Mesendoderm (in vitro differentiated cells): Measurements from ENCODE around the gene TCP11L1.
A peak's percentile ranks its signal among the peaks of the same experiment; 100 is the strongest.
"Not testable (repeated sequence)": the region's sequence is repeated elsewhere in the genome, so short reads cannot be mapped to it uniquely, and the experiment has no call there.

Experiments
- DNase-seq: peaks from one replicate; pipeline ENCODE4 v3.0.0; 2013
- H2AK5ac ChIP-seq: 2 replicates; pipeline ENCODE4 v1.6.1; 2013; ENCODE audit warnings: low read length, inconsistent platforms
- H2BK120ac ChIP-seq: 2 replicates; pipeline ENCODE4 v1.6.1; 2013; ENCODE audit warnings: low read depth, mild to moderate bottlenecking, low read length, moderate library complexity, mixed read lengths
- H2BK15ac ChIP-seq: replicated peaks from 2 replicates; pipeline ENCODE4 v1.6.1; 2013; ENCODE audit warnings: low read depth, mild to moderate bottlenecking, moderate library complexity
- H2BK5ac ChIP-seq: 2 replicates; pipeline ENCODE4 v1.6.1; 2013; ENCODE audit warnings: low read length, inconsistent platforms
- H3K18ac ChIP-seq: 2 replicates; pipeline ENCODE4 v1.6.1; 2013; ENCODE audit warnings: mild to moderate bottlenecking, low read length, mixed read lengths
- H3K23ac ChIP-seq: one replicate; pipeline ENCODE4 v1.6.1; 2013; ENCODE audit warnings: low read length
- H3K27ac ChIP-seq: 2 replicates; pipeline ENCODE4 v1.5.1; 2013; ENCODE audit warnings: low read depth, mild to moderate bottlenecking, inconsistent platforms, low read length, moderate library complexity
- H3K27me3 ChIP-seq: 2 replicates; pipeline ENCODE4 v1.6.1; 2013; ENCODE audit warnings: low read length, control low read depth, mild to moderate bottlenecking, inconsistent platforms; ENCODE audit not compliant: insufficient read depth, poor library complexity
- H3K36me3 ChIP-seq: 2 replicates; pipeline ENCODE4 v1.6.1; 2013; ENCODE audit warnings: low read length, inconsistent platforms; ENCODE audit not compliant: control insufficient read depth, insufficient read depth
- H3K4ac ChIP-seq: one replicate; pipeline ENCODE4 v1.6.1; 2013; ENCODE audit warnings: low read depth, mild to moderate bottlenecking, low read length, moderate library complexity
- H3K4me1 ChIP-seq: 2 replicates; pipeline ENCODE4 v1.6.1; 2013; ENCODE audit warnings: low read depth, low read length, inconsistent platforms; ENCODE audit not compliant: control insufficient read depth
- H3K4me2 ChIP-seq: 2 replicates; pipeline ENCODE4 v1.6.1; 2013; ENCODE audit warnings: low read length
- H3K4me3 ChIP-seq: 2 replicates; pipeline ENCODE4 v1.5.1; 2013; ENCODE audit warnings: mild to moderate bottlenecking, low read length
- H3K56ac ChIP-seq: one replicate; pipeline ENCODE4 v1.6.1; 2013; ENCODE audit warnings: low read length
- H3K79me1 ChIP-seq: 2 replicates; pipeline ENCODE4 v1.6.1; 2013; ENCODE audit warnings: low read length, inconsistent platforms
- H3K79me2 ChIP-seq: 2 replicates; pipeline ENCODE4 v1.6.1; 2013; ENCODE audit warnings: mild to moderate bottlenecking, low read length; ENCODE audit not compliant: control insufficient read depth, insufficient read depth
- H3K9ac ChIP-seq: 2 replicates; pipeline ENCODE4 v1.6.1; 2013; ENCODE audit warnings: low read length, inconsistent platforms
- H4K5ac ChIP-seq: one replicate; pipeline ENCODE4 v1.6.1; 2013; ENCODE audit warnings: low read length
- H4K8ac ChIP-seq: one replicate; pipeline ENCODE4 v1.6.1; 2013; ENCODE audit warnings: low read depth, mild to moderate bottlenecking, control low read depth, low read length, moderate library complexity
- WGBS: extraction: QIAGEN DNeasy Blood & Tissue Kit; methylation state at CpG from one replicate; pipeline ENCODE4 v1.1.7; 2013; ENCODE audit warnings: low lambda C conversion rate, missing lambda C conversion rate; ENCODE audit not compliant: insufficient coverage; ENCODE audit errors: extremely low coverage; 5-methylcytosine and 5-hydroxymethylcytosine counted together

Gene TCP11L1

DNA sequence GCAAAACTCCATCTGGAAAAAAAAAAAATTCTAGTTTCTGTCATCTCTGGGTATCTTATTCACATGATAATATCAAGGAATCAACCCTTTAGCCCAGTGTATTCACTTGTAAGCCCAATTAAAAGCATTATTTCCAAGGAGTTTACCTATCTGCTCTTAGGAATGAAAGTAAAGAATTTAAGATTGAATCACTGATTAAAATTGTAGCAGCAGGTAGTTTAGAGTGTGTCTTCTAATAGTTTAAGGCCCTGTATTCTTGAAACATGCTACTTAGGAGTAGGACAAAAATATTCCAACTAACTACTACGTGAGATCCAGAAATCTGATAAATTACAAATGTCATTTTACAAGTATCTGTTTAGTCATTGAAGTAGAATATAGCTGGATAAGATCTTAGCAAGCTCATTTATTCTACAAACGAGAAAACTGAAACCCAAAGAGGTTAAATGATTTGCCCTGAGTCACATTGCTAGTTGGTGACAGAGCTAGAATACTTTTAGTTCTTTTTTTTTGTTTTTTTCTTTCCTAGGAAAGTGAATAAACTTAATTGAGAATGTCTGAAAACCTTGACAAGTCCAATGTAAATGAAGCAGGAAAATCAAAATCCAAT, 4.0 kb downstream of the TCP11L1 start:
- Histone ChIP-seq H3K18ac (no peak overlapping the region), H4K8ac (peak overlapping the region; percentile 56), H3K4me2 (no peak overlapping the region), H2AK5ac (no peak overlapping the region), H3K27ac (no peak overlapping the region), H3K56ac (no peak overlapping the region), H3K4me1 (no peaks in the 10 kb centered on the region), H3K36me3 (peaks cover 2% of the 10 kb centered on the region), H3K9ac (no peak overlapping the region), H4K5ac (no peak overlapping the region), H3K4ac (no peak overlapping the region), H3K79me1 (no peaks in the 10 kb centered on the region), H2BK120ac (no peak overlapping the region), H3K4me3 (no peak overlapping the region), H2BK15ac (no peak overlapping the region), H2BK5ac (no peak overlapping the region), H3K27me3 (no peaks in the 10 kb centered on the region), H3K23ac (no peak overlapping the region), H3K79me2 (no peaks in the 10 kb centered on the region)
- no peak for DNase-seq
- WGBS, result no CpG with 5 or more reads among the region's 2 CpGs

DNA sequence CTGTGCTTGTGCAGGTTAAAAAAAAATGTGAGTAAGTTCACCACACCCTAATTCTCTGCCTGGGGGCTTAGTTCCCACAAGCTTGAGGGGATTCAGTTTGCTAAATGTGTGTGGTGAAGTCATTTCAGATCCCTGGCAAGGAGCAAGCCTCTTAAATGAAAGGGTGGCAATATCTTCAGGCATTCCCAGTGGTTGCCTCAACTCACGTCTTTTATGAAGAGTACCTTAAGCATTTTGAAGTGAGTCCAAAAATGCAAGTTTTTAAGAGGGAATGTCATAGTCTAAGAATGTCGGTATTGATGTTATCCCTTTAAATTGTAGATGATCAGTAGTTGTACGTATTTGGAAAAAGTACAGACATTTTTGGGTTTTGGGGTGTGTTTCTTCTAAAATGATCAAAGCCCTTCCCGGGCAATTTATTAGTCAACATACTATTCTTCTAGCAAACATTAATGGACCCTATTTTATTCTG, 4.9 kb downstream of the TCP11L1 start:
- no peak overlapping the region for H2BK5ac ChIP-seq
- H4K8ac ChIP-seq, result no peak overlapping the region
- H3K36me3 ChIP-seq, result peaks cover 2% of the 10 kb centered on the region
- H3K79me1 ChIP-seq, result no peaks in the 10 kb centered on the region
- WGBS, result no CpG with 5 or more reads among the region's 4 CpGs
- no peak overlapping the region for H3K9ac ChIP-seq
- H3K4me3 ChIP-seq, result no peak overlapping the region
- H3K4me1 ChIP-seq, result no peaks in the 10 kb centered on the region
- H4K5ac ChIP-seq, result no peak overlapping the region
- DNase-seq, result no peak
- no peak overlapping the region for H2BK15ac ChIP-seq
- no peak overlapping the region for H3K23ac ChIP-seq
- no peak overlapping the region for H3K4me2 ChIP-seq
- H2BK120ac ChIP-seq, result no peak overlapping the region
- H3K27me3 ChIP-seq, result no peaks in the 10 kb centered on the region
- H3K4ac ChIP-seq, result no peak overlapping the region
- no peak overlapping the region for H3K18ac ChIP-seq
- H3K79me2 ChIP-seq, result no peaks in the 10 kb centered on the region
- no peak overlapping the region for H2AK5ac ChIP-seq
- H3K27ac ChIP-seq, result no peak overlapping the region
- H3K56ac ChIP-seq, result no peak overlapping the region

DNA sequence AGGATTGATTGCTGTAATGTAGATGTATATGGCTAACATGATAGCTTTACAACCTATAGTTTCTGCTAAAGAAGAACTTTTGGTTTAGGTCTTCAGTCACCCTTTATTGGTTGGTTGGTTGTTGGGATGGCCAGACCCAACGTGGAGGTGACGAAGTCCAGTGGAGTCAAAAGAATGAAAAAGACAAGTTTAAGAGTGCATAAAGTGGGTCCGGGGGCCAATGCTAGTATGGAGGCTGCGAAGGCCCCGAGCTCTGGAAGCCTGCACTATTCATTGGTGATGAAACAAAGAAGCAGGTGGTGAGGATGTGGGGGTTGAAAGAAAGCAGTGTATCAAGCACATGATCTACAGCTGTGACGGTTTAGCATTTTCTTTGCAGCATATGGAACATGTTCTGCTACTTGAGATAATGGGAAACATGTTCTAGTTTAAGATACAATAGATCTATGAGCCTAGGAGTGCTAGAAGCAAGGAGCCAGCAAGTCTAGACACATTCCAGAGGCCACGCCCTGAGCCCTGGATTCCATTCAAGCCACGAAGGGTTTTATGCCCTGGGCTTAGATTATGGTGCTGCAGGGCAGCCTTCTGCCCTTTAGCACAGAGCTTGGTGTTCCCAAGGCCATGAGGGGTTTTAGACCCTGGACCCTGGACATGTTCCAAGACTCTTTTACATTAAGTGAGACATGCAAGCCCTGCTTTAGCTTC, 6.3 kb downstream of the TCP11L1 start:
- Histone ChIP-seq H3K27ac (no peak overlapping the region), H2BK15ac (no peak overlapping the region), H3K18ac (no peak overlapping the region), H3K4ac (no peak overlapping the region), H2BK5ac (no peak overlapping the region), H2AK5ac (no peak overlapping the region), H3K36me3 (peaks cover 2% of the 10 kb centered on the region), H3K4me3 (no peak overlapping the region), H4K8ac (no peak overlapping the region), H4K5ac (no peak overlapping the region), H3K9ac (no peak overlapping the region), H3K4me2 (no peak overlapping the region), H3K79me1 (no peaks in the 10 kb centered on the region), H3K27me3 (no peaks in the 10 kb centered on the region), H3K23ac (no peak overlapping the region), H3K56ac (no peak overlapping the region), H3K4me1 (no peaks in the 10 kb centered on the region), H2BK120ac (no peak overlapping the region), H3K79me2 (no peaks in the 10 kb centered on the region)
- DNase-seq, result peak; percentile 35
- WGBS, result no CpG with 5 or more reads among the region's 8 CpGs

DNA sequence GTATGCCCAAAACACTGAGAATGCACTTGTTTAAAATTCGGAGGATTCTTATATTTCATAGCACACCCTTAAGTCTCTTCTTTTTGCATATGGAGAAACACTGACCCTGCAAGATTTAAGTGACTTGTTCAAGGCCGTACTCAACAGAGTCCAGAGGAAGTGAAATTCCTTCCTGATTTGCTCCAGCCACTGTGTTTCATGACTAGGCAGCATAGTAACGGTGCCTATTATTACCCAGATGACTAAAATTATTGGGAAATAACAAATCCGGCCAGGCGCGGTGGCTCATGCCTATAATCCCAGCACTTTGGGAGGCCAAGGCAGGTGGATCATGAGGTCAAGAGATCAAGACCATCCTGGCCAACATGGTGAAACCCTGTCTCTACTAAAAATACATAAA, 9.3 kb downstream of the TCP11L1 start:
- H3K56ac ChIP-seq, H2AK5ac ChIP-seq, H3K79me2 ChIP-seq, H4K5ac ChIP-seq, H3K4me1 ChIP-seq, H4K8ac ChIP-seq, H3K9ac ChIP-seq, H3K27me3 ChIP-seq, H3K4me2 ChIP-seq, H3K4me3 ChIP-seq, H3K79me1 ChIP-seq, H2BK15ac ChIP-seq, H3K4ac ChIP-seq, DNase-seq, H3K36me3 ChIP-seq, H2BK120ac ChIP-seq: not testable (repeated sequence)
- Histone ChIP-seq H3K23ac (peak overlapping the region; percentile 45), H3K18ac (peak overlapping the region; percentile 60), H3K27ac (peak overlapping the region; percentile 73), H2BK5ac (peak overlapping the region; percentile 78)
- no CpG with 5 or more reads among the region's 6 CpGs for WGBS

GRCh38 chr11:33049565-33050408, 10.4 kb downstream of the TCP11L1 start:
- not testable (repeated sequence) for H3K36me3 ChIP-seq, H3K79me1 ChIP-seq, H3K4me2 ChIP-seq, H2BK5ac ChIP-seq, H3K4me1 ChIP-seq, H4K8ac ChIP-seq, H3K23ac ChIP-seq, H4K5ac ChIP-seq, H2BK120ac ChIP-seq, H2AK5ac ChIP-seq, H3K9ac ChIP-seq, H3K79me2 ChIP-seq, H3K18ac ChIP-seq, H2BK15ac ChIP-seq, H3K27me3 ChIP-seq, H3K4ac ChIP-seq, H3K4me3 ChIP-seq
- no CpG with 5 or more reads among the region's 3 CpGs for WGBS
- peak; percentile 94 for DNase-seq
- peak overlapping the region; percentile 73 for H3K27ac ChIP-seq
- H3K56ac ChIP-seq, result peak overlapping the region; percentile 34
